Measurements from ENCODE around the gene SNRPD2.

Gene SNRPD2

DNA sequence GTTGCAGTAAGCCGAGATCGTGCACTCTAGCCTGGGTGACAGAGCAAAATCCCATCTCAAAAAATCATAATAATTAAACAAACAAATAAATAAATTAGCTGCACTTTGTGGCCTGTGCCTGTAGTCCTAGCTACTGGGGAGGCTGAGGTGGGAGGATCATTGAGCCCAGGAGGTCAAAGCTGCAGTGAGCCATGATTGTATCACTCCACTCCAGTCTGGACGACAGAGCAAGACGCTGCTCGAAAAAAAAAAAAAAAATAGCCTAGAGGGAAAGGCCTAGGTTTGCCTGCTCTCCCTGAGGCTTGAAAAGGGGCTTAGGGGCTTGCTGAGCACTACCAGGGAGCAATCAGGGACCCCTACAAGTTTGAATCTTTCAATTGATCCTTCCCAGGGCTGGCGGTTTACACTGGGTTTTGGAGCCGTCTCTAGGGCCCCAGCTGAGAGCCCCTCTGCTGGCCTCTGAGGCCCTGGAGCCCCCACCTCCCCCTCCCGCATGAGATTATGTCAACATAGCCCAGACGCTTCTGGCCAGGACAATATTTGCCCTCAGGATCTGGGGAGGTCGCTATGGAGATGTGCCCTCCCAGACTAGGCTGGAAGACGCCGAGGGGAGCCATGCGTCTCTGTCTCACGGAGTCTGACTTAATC lies 34.1 kb downstream of the SNRPD2 start:
- no peak for DNase-seq (ENCODE audit: low read depth)

DNA sequence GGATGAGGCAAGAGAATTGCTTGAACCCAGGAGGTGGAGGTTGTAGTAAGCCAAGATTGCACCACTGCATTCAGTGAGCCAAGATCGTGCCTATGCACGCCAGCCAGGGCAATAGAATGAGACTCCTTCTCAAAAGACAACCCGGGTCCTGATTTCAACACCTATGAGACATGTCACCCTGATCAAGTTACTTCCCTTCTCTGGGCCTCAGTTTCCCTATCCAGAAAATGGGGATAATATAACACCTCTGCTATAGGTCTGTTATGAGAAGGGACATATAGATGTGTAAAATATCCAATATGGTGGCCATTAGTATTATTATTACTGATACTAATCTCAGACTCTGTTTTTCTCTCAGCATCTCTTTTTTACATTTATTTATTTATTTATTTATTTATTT lies 36.7 kb downstream of the SNRPD2 start:
- no peak for DNase-seq (ENCODE audit: low read depth)

DNA sequence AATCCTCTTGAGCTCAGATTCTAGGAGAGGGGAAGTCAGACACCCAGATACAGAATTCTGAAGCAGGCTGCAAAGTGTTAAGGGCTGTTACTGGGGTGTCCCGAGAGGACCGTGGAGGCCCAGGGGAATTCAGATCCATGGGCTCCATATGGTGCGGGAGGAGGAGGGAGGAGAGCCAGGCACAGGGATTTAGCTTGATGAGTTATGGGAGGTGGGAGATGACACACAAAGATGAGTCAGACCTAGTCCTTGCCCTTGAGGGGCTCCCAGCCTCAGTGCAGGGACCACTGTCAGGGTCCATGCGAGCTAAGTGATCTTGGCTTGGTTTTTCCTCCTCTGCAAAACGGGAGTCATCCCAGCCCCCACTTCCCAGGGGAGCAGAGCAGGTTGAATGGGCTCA lies 38.1 kb downstream of the SNRPD2 start:
- DNase-seq (ENCODE audit: low read depth): no peak

DNA sequence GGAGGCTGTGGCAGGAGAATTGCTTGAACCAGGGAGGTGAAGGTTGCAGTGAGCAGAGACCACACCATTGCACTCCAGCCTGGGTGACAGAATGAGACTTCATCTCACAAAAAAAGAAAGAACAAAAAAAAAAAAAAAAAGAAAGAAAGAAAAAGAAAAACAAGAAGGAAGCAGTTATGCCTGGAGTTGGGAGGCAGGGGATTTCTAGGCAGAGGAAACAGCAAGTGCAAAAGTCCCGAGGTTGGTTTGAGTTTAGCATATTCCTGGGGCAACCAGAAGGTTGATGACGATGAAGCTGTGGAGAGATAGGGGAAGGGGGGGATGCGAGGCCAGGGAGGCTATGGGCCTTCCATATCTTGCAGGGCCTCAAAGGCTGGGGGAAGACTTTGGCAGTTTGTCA lies 41.0 kb downstream of the SNRPD2 start:
- DNase-seq (ENCODE audit: low read depth): no peak

DNA sequence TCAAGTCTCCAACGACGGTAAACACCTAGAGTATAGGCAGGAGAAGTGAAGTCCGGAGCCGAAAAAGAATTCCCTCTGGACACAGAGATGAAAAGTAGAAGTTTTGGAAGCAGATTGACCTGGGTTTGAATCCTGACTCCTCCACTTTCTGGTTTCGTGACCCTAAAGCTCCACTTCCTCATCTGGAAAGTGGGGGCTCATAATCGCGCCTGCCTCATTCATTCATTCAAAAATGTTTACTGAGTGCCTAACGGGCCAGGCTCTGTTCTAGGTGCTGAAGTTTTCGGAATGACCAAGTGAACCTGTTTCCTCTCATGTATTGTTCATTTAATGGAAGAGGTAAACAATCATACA lies 45.4 kb downstream of the SNRPD2 start:
- no peak for DNase-seq (ENCODE audit: low read depth)

DNA sequence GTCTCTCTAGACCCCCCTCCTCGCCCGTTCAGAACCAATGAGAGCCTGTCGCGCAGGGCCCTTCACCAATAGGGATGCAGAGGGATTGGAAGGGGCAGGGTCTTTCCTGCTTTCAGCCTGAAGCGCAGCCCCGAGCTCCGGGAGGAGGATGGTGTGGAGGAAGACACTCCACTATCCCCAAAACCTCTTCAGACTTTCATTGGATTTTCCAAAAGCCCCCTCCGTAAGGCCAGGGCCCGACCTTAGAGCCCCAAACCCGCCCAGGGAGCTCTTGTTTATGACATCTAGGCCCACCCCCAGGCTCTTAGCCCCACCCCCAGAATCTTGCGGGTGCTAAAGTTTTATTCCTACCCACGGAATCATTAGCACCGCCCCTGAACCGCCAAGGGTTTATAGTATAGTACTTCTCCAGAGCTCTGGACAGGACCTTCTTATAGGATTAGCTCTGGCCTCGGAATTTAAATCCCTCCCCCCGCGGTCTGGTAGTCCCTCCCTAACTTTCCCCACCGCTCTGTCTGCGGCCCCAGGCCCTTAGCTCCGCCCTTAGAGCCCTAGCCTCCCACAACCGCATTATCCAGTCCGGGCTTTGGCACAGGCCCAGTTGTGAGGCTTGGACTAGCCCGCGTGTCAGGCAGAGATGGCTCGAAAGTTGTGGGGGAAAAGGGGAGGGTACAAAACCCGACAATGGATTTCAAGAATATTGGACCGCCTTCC lies 46.0 kb downstream of the SNRPD2 start:
- DNase-seq (ENCODE audit: low read depth): peak; percentile 56

DNA sequence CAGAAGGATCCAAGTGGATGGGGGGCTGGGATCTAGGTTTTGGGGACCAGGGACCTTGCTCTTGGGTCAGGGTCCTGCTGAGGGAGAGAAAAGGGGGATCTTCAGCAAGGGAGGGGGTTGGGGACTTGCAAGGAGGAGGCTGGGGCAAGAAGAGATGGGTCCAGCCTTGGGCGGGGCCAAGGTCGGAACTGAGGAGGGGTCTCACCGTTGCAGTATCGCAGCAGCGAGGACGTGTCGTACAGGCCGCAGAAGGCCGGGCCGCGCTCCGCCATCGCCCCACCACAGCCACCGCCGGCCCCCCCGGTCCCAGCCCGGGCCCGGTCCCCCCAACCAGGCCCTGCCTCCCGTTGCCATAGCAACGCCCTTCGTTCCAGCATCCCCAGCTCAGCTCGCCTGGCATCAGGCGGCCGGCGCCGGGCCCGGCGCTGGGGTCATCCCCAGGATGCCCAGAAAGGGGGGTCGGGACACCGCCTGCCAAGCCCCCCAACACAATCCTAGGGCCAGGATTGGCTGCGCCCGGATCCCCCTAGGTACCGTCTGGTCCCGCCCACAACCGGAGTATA lies 46.6 kb downstream of the SNRPD2 start:
- no peak for DNase-seq (ENCODE audit: low read depth)

DNA sequence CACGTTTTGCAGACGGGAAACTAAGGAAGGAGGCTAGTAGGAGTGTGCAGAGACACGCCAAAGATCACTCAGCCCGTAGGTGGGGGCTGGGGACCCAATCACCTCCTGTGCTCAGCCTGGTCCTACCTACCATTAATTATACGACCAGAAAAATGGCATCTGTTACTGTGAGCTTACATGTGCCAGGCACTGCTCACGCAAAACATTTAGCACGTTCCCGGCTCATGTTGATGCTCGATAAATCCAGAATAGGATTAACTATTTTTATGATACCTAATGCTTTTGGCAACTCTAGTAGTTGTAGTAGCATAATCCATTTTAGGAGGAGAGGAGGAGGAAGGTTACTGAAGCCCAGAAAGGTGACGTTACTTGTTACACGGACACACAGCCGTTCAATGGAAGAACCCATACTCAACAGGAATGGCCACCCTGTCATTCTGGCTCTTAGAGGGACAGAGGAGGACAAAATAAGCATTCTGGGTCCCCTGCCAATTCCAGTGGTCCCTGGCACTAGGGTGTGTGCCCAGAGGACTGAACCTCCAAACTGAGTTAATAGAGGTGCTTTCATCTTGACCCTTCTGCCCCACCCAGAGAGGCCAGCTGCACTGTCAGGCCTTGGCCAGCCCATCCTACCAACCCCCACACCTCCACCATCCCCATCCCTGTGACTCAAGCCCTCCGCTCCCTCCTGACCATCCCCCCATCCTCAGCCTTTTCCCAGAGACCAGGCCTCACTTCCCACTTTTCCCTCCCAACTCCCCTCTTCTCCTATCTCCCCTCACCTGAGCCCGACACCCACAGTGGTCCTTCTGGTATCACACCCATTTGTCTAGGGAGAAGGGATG lies 47.6 kb downstream of the SNRPD2 start:
- no peak for DNase-seq (ENCODE audit: low read depth)

DNA sequence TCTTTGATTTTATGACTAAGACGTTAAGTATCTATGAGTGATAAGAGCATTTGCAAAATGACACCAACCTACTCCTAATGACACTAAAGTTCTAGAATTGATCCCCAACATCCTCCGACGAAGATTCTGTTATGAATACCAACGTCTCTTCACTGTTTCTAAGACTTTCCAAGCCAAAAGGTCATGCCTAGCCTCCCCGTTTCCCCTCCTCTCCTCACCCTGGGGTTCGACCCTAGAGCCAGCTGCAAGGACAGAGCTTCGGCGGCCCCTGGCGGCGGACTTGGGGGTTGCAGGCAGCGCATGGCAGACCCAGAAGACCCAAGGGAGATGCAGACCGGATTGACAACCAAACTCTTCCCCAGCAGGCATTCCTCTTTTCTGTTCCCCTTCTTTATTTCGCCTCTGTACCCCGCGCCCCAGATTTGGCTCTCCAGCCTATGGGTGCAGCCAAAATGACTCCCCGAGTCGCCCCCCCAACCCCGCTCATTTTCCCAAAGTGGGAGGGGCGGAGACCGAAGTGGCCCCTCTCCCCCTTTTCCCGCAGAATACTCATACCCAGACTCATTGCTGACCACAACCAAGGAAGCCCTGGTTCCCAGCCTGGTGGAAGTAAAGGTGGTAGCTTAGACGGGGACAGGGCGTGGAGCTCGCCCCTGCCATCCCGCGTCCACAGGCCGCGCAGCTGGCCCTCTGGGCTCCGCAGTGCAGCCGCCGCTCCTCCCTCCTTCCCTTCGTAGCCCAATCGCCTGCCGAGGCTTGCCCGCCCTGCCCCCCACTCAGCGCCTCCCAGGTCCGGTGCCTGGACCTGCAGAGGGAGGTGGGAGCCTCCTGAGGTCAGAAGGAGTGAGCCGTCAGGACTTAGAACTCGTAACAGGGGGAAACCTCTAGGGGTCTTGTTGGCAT lies 48.5 kb downstream of the SNRPD2 start:
- peak; percentile 88 for DNase-seq (ENCODE audit: low read depth)

DNA sequence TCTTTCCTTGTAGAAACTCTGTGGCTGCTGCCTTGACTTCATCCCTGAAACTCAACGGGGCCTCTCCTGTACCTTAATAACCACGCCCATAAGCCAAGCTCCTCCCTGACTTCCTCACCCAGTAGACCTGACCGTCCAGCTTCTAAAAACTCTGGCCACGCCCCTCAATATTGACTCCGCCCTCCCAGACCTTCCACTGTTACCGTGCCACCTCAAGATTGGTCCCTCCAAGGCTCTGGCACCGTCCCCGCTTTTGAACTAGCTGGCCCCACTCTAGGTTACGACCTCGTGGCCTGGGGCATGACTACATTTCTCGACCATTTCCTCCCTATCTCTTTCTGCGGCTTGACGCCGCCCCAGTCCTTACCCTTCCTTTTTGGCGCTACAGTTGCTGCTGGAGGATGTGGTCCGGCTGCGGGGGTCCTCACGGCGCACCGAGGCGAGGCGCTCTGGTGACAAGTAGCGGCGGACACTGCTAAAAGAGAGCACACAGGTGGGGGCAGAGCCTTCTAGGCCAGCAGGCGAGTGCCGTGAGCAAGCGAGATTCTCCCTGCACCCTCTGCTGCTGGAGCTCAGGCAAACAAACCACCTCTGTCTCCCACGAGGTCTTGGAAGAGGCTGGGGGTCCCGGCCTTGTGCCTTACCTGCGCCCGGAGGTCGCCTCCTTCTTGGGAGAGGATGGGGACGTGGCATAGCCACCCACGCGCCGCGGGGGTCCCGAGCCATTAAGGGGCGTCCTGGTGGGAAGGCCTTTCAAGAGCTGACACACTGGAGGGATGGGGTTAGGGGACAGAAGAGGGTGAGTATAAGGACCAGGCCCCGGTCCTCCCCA lies 50.3 kb downstream of the SNRPD2 start:
- peak; percentile 44 for DNase-seq (ENCODE audit: low read depth)

DNA sequence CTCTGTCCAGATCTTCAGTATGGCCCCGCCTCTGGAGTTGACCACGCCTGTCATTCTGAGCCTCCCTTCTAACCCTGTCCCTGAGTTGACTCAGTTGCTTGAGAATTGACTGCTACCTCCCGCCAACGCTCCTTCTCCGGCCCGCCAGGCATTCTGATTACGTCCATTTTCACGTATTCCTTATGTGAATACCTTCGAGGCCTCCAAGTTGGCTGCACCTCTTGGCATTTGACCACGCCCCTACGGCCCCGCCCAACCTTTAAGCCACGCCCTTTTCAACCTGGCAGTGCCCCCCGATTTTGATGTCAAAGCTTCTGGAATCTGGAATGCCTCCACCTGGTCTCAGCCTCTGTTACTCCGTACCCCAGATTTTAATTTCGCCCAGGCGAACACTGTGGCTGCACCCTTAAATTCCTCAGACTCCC lies 50.9 kb downstream of the SNRPD2 start:
- no peak for DNase-seq (ENCODE audit: low read depth)

DNA sequence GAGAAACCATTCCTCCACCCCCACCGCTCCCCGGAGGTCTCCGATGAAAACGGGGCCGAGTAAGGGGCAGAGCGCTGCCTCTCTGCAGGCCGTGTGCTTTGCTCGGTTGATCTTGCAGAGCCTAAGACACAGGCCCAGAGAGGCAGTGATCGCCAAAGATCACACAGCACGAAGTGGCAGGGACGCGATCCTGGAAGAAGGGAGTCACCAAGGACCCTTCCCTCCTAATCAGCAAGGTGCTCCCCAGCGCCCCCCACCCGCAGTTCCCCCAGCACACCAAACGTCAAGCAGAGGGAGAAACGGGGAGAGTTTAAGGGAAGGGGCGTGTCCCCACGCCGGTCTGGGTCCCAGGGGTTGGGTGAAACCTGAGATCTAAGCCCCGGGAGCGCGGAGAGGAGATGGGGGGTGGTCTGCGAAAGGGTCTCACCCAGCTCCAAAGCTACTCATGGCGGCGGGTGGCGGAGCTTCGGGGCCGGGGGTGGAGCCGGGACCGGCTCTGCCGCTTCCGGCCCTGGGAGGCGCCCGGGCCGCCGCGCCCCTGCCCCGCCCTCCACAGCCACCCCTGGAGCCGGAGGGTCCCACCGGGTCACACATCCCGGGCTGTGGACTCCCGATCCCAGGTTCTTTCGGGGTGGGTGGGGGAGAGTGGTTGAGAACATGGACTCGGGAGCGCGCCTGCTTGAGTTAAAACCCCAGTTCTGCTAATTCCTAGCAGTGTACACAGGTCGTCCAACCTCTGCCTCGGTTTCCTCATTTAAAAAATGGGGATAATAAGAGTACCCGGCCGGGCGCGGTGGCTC lies 52.6 kb downstream of the SNRPD2 start, which contains the start of gene EML2:
Gene EML2 (minus strand): TSS at position 468 of the 800 bp plus-strand sequence. CDS start 21 bp downstream, at position 447.
- no peak for DNase-seq (ENCODE audit: low read depth)

DNA sequence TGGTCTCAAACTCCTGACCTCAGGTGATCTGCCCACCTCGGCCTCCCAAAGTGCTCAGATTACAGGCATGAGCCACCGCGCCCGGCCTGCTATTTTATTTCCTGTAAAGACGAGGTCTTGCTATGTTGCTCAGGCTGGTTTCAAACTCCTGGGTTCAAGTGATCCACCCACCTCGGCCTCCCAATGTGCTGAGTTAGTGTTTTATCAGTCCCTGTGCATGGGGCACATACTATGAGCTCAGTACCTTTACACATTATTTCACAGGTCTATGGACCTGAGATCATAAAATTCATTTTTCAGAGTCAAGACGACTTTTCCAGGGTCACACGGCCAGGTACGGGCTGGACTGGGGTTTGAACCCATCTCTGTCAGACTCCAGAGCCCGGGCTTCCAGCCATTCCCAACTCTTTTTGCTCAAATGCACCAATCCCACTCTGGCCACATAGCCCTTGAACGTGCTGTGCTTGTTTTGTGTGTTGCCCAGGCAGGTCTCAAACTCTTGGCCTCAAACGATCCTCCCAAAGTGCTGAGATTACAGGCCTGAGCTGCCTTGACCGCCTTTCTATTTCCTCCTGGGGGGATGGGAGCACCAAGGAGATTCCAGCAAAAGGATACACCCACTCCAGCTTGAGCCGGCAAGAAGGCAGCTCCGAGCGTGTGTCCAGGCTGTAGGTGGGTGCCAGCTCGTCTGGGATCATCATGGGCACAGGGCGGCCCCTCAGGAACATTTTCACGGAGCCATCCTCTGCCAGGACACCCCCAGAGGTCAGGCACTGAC lies 53.7 kb downstream of the SNRPD2 start:
- no peak for DNase-seq (ENCODE audit: low read depth)

Data from stimulated activated CD4-positive, alpha-beta T cell treated with anti-CD3 and anti-CD28 coated beads, Interleukin-2, amount 100 ng/mL, for 4 hours (primary cell).